GM19397 (cell line): ENCODE data around the gene AMN.

Experiments
- ATAC-seq: cut with Tn5 transposase; IDR thresholded peaks from one replicate; pipeline ENCODE4 v1.9.1; 2021; ENCODE audit warnings: mild to moderate bottlenecking, moderate library complexity; ENCODE audit not compliant: unreplicated experiment

The AMN gene

GRCh38 chr14:102965282-102965681 lies 42.8 kb downstream of the AMN start:
- ATAC-seq, result no peak

- ATAC-seq, result no peak
Measured at GRCh38 chr14:102965971-102966655, 43.6 kb downstream of the AMN start.

GRCh38 chr14:102966681-102967505 lies 44.4 kb downstream of the AMN start:
- no peak for ATAC-seq

DNA sequence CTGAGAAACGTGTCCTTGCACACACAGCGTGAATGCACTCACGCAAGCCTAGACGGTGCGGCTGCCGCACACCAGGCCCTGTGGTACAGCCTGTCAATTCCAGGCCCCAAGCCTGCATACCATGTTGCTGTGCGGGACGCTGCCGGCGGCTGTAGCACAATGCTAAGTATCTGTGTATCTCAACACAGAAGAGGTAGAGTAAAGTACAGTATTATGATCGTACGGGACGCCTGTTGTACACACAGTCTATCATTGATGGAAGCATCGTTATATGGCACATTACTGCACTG lies 45.0 kb downstream of the AMN start:
- no peak for ATAC-seq

GRCh38 chr14:102968306-102968705 lies 45.8 kb downstream of the AMN start:
- no peak for ATAC-seq

DNA sequence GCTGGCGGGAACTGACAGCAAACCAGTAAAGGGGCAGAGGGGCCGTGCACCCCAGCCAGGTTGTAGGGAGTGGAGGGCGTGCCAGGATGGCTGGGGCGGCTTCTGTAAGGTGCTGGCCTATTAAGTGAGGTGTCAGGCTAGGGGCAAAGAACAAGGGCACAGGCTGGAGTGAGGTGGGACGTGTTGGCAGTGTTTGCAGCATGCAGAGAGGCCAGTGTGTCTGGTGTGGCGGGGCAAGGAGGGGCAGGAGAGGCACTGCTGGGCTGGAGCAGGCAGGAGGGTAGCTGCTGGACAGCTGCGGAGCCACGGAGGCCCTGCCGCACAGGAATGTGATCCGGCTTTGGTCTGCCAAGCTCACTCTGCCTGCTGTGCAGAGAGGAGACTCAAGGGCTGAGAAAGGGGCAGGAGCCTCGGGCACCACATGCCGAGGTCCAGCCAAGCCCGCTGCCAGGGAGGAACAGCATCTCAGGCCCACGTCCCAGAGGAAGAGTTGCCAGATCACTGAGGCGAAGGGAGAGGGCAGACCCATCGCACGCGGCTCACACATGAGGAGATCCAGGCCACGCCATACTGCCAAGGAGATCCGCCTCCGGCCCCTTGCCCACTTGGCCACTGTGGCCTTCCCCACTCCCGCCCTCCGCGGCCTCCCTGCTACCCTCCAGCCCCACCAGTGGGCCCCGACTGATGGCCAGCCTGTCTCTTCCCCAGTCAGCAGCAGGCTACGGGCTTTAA lies 46.8 kb downstream of the AMN start:
- ATAC-seq, result no peak

DNA sequence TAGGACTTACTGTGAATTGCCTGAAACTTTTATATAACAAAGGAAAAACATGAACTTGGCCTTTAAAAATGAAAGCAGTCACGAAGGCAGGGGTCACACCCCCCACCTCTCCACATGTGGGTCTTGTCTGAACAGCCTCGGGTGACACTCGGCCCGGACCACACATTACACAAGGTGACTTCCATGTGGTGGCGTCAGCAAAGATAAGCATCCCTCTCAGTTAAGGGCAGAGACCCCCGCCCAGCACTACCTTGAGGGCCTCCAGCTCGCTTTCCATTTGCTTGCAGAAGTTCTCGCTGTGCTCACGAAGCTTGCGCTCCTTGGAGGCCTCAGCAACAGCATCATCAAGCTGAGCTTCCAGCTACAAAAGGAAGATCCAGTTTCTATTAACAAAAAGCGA lies 47.4 kb downstream of the AMN start:
- ATAC-seq, result no peak

- ATAC-seq, result no peak
Measured at GRCh38 chr14:102970496-102970895, 48.0 kb downstream of the AMN start.

DNA sequence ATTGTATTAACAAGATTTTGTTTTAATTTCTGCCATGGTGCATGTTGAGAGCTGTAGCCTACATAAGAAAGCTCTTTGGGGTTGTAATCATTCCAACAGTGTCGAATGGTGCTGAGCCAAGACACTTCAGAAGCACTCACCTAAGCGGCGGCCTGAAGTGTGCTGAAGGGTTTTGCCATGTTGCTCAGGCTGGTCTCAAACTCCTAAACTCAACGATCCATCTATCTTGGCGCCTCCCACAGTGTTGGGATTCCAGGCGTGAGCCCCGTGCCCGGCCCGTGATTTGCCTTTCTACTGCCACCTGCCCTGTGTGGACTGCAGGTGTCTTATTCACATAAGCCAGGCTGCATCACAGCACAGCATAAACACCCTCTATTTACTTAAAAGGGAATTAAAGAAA lies 48.9 kb downstream of the AMN start:
- no peak for ATAC-seq

- ATAC-seq, result no peak
Measured at GRCh38 chr14:102971836-102972606, 49.6 kb downstream of the AMN start.

GRCh38 chr14:102973706-102974285 lies 51.3 kb downstream of the AMN start:
- no peak for ATAC-seq

GRCh38 chr14:102975662-102976061 lies 53.2 kb downstream of the AMN start:
- ATAC-seq, result no peak

GRCh38 chr14:102977475-102977874 lies 55.0 kb downstream of the AMN start:
- ATAC-seq, result no peak

DNA sequence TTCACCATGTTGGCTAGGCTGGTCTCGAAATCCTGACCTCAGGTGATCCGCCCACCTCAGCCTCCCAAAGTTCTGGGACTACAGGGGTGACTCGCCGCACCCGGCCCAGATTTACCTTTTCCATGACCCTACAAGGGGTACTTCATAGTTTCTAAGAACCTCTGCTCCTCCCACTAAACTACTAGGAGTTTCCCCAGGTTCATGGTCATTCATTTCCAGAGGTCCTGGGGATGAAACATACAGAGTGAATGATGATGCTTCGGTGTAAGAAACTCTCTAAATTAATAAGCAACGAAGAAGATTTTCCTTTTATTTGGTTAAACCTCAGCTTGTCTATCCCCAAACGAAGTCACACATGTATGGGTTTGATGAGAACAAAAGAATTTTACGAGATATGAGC lies 56.9 kb downstream of the AMN start:
- no peak for ATAC-seq

DNA sequence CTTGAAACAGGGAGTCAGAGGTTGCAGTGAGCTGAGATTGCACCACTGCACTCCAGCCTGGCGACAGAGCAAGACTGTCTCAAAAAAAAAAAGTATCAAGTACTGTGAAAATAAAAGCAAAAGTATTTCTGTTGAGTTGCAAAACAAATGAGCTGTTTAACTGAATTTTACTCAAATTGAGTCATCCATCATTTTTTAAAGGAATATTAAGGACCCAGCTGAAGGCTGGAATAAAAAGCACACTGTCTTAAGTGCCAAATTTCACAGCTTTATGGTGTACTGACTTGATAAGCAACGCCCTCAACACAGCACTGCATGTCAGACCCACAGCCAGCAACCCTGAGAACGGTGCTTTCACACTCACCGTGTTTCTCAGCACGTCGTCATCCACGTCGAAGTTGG lies 57.9 kb downstream of the AMN start:
- ATAC-seq, result no peak
